ENCODE measurements around the gene ISOC1. TPM values are rescaled to one million over a fixed set of nuclear protein-coding genes. Genes with fewer than 3 reads are reported as not detected.

ISOC1 gene
- total RNA-seq, 1 experiment from 2014 or later: 24.9 TPM

GRCh38 chr5:129074903-129075302, 19.6 kb upstream of the ISOC1 start (continued):
- no peak for TF ChIP-seq NR1H2 (CRISPR knock-in tag; IDR thresholded peaks at IDR 0.05)
- no peak for TF ChIP-seq ZNF425 (CRISPR knock-in tag; conservative IDR thresholded peaks at IDR 0.05)
- TF ChIP-seq JUN (CRISPR knock-in tag; IDR thresholded peaks at IDR 0.05): no peak
- no peak for TF ChIP-seq ZNF263 (CRISPR knock-in tag; IDR thresholded peaks at IDR 0.05; ENCODE audit: low read depth)
- TF ChIP-seq ZSCAN18 (CRISPR knock-in tag; IDR thresholded peaks at IDR 0.05): no peak
- TF ChIP-seq CREB1 (CRISPR knock-in tag; IDR thresholded peaks at IDR 0.05): no peak
- TF ChIP-seq E2F1 (CRISPR knock-in tag; IDR thresholded peaks at IDR 0.05): no peak
- TF ChIP-seq PRRX2 (CRISPR knock-in tag; IDR thresholded peaks at IDR 0.05): no peak
- TF ChIP-seq NR2C2 (CRISPR knock-in tag; IDR thresholded peaks at IDR 0.05): no peak

GRCh38 chr5:129077433-129078075, 17.0 kb upstream of the ISOC1 start:
- Mint-ChIP-seq H3K4me3 (no peak overlapping the region), H3K36me3 (no peaks in the 10 kb centered on the region), H3K27me3 (ENCODE audit: low read depth) (no peaks in the 10 kb centered on the region; the same call in 1 of the 2 replicates), H3K9me3 (no peaks in the 10 kb centered on the region), H3K4me1 (no peaks in the 10 kb centered on the region), H3K27ac (no peak overlapping the region)
- DNase-seq (ENCODE audit: low spot score): no peak
- POLR2A ChIA-PET: no interaction called here
- CTCF ChIA-PET: no interaction called here
- no peak for ATAC-seq
- TF ChIP-seq STAT6 (CRISPR knock-in tag; conservative IDR thresholded peaks at IDR 0.05; ENCODE audit: low read depth) (no peak), ZNF532 (CRISPR knock-in tag; IDR thresholded peaks at IDR 0.05; ENCODE audit: borderline replicate concordance) (no peak), RELA (CRISPR knock-in tag; IDR thresholded peaks at IDR 0.05; ENCODE audit: borderline replicate concordance) (no peak), ELF4 (CRISPR knock-in tag; IDR thresholded peaks at IDR 0.05; ENCODE audit: low read depth) (no peak), EMX1 (CRISPR knock-in tag; IDR thresholded peaks at IDR 0.05) (no peak), USF1 (CRISPR knock-in tag; IDR thresholded peaks at IDR 0.05) (no peak), KAT7 (CRISPR knock-in tag; IDR thresholded peaks at IDR 0.05; ENCODE audit: borderline replicate concordance) (no peak), MYBL2 (CRISPR knock-in tag; IDR thresholded peaks at IDR 0.05) (no peak), TEAD4 (CRISPR knock-in tag; IDR thresholded peaks at IDR 0.05) (no peak), ZNF425 (CRISPR knock-in tag; conservative IDR thresholded peaks at IDR 0.05) (no peak), ATF3 (CRISPR knock-in tag; conservative IDR thresholded peaks at IDR 0.05) (no peak), OVOL2 (CRISPR knock-in tag; IDR thresholded peaks at IDR 0.05; ENCODE audit: borderline replicate concordance) (no peak), ZNF317 (CRISPR knock-in tag; IDR thresholded peaks at IDR 0.05; ENCODE audit: borderline replicate concordance, low read depth) (no peak)
